Mononuclear cell (primary cell): ENCODE measurements around the gene SLCO2B1. TPM values are rescaled to one million over a fixed set of nuclear protein-coding genes. Genes with fewer than 3 reads are reported as not detected.

Experiments
- H3K27me3 ChIP-seq: 2 replicates; pipeline ENCODE4 v1.6.0; 2011; ENCODE audit warnings: low read length, control low read depth; ENCODE audit not compliant: insufficient read depth
- H3K4me1 ChIP-seq: 2 replicates; pipeline ENCODE4 v1.5.1; 2011; ENCODE audit warnings: mild to moderate bottlenecking, low read length, control low read depth; ENCODE audit not compliant: insufficient read depth
- H3K4me3 ChIP-seq: 2 replicates; pipeline ENCODE4 v1.5.1; 2011; ENCODE audit warnings: mild to moderate bottlenecking, low read length, moderate library complexity
- H3K9me3 ChIP-seq: 2 replicates; pipeline ENCODE4 v1.5.1; 2011; ENCODE audit warnings: low read depth, mild to moderate bottlenecking, control low read depth, low read length
- total RNA-seq: library from RNA; depleted of rRNA; stranded (reverse); fragments of >200 nt; gene quantifications from one replicate; pipeline ENCODE4 v1.2.3, GENCODE V29; 2012

Gene SLCO2B1
- total RNA-seq, 1 donor, result not detected

GRCh38 chr11:75135651-75136050, 15.3 kb upstream of the SLCO2B1 start:
- Histone ChIP-seq H3K27me3 (no peaks in the 10 kb centered on the region), H3K9me3 (no peaks in the 10 kb centered on the region), H3K4me1 (no peaks in the 10 kb centered on the region), H3K4me3 (no peak overlapping the region)

GRCh38 chr11:75140269-75141138, 10.4 kb upstream of the SLCO2B1 start:
- Histone ChIP-seq H3K27me3 (no peaks in the 10 kb centered on the region), H3K9me3 (no peaks in the 10 kb centered on the region), H3K4me1 (peaks cover 24% of the 10 kb centered on the region), H3K4me3 (no peak overlapping the region)

- H3K4me3 ChIP-seq, result no peak overlapping the region
- H3K4me1 ChIP-seq, result peaks cover 24% of the 10 kb centered on the region
- H3K27me3 ChIP-seq, result no peaks in the 10 kb centered on the region
- H3K9me3 ChIP-seq, result no peaks in the 10 kb centered on the region
Observed at GRCh38 chr11:75141166-75141565, 9.7 kb upstream of the SLCO2B1 start.

DNA sequence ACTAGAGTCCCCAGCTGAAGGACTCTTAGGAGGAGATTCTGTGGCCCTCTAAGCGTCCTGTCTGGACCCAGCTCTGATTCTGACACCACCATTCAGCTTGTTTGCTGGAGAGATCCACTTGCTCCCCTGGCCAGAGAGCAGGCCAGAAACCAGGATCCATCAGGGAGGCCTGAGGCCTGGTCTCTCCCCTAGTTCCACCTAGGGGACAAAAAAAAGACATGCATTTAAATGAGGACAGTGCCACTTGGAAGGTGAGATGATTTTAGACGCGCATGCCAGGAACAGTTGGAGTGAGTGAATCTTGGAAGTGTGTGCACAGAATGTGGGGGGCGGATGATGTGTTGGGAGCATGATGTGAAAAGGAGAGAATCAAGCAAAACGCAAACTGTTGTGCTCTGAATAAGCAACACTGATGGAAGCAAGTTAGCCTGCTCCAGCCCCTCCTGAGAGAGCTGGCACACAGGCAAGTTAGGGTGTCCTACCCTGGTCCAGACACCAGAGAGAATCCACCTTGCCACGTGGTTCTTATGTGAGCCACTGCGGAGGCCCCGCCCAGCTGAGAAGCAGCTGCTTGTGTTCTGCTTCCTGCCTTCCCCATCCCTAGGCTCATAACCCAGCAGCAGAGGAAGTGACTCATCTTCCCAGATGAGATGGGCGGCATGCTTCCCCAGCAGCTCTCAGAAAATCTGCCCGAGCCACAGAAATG, 8.0 kb upstream of the SLCO2B1 start:
- Histone ChIP-seq H3K9me3 (no peaks in the 10 kb centered on the region), H3K4me1 (peaks cover 34% of the 10 kb centered on the region), H3K4me3 (no peak overlapping the region), H3K27me3 (no peaks in the 10 kb centered on the region)

GRCh38 chr11:75143420-75143731, 7.5 kb upstream of the SLCO2B1 start:
- H3K4me3 ChIP-seq, result no peak overlapping the region
- H3K4me1 ChIP-seq, result peaks cover 39% of the 10 kb centered on the region
- H3K27me3 ChIP-seq, result no peaks in the 10 kb centered on the region
- no peaks in the 10 kb centered on the region for H3K9me3 ChIP-seq

- Histone ChIP-seq H3K27me3 (no peaks in the 10 kb centered on the region), H3K4me3 (no peak overlapping the region), H3K4me1 (peaks cover 43% of the 10 kb centered on the region), H3K9me3 (no peaks in the 10 kb centered on the region)
Observed at GRCh38 chr11:75144716-75145014, 6.2 kb upstream of the SLCO2B1 start.

GRCh38 chr11:75145196-75145971, 5.5 kb upstream of the SLCO2B1 start:
- Histone ChIP-seq H3K27me3 (no peaks in the 10 kb centered on the region), H3K4me1 (peaks cover 43% of the 10 kb centered on the region), H3K4me3 (no peak overlapping the region), H3K9me3 (no peaks in the 10 kb centered on the region)

- Histone ChIP-seq H3K9me3 (no peaks in the 10 kb centered on the region), H3K4me1 (peaks cover 43% of the 10 kb centered on the region), H3K4me3 (no peak overlapping the region), H3K27me3 (no peaks in the 10 kb centered on the region)
Observed at GRCh38 chr11:75145972-75146519, 4.9 kb upstream of the SLCO2B1 start.

DNA sequence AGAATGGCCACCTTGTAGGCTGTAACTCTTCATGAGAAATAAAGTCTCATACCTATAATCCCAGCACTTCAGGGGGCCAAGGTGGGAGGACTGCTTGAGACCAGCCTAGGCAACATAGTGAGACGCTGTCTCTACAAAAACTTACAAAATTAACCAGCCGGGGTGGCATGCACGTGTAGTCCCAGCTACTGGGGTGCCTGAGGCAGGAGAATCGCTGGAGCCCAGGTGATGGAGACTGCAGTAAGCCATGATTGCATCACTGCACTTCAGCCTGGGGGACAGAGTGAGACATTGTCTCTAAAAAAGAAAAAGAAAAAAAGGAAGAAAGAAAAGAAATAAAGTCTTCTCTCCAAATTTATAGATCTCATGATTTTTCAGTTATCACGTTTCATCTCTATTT, 4.2 kb upstream of the SLCO2B1 start:
- no peaks in the 10 kb centered on the region for H3K27me3 ChIP-seq
- H3K4me1 ChIP-seq, result peaks cover 43% of the 10 kb centered on the region
- no peak overlapping the region for H3K4me3 ChIP-seq
- no peaks in the 10 kb centered on the region for H3K9me3 ChIP-seq

DNA sequence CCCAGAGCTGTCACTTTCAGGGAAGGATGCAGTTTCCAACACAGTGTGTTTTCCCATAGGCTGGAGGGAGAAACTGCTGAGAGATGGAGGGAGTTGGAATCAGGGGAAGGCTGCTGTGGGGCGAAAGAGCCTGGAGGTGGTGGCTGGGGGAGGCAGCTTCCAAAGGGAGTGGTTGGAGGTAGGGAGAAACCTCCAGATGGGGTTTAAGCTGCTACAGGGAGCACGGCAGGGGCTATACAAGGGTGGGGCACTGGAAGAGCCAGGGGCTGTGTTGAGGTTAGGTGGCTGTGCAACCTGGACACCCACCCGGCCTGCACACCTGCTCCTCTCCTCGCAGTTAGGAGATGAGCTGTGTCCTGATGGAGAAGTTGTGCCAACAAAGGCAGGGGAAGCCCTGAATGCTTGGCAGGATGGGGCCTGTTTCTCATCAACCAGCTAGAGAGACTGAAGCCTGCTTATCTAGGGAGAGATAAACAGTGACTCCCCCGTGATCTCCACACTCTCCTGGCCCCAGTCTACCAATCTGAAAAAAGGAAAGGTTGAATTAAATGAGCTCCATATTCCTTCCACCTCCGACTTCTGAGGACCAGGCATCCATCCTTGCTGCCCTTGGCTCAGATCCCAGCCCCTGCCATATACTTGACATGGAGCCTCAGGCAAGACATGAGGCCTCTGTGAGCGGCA, 3.6 kb upstream of the SLCO2B1 start:
- Histone ChIP-seq H3K4me1 (peaks cover 42% of the 10 kb centered on the region), H3K4me3 (no peak overlapping the region), H3K9me3 (no peaks in the 10 kb centered on the region), H3K27me3 (no peaks in the 10 kb centered on the region)

DNA sequence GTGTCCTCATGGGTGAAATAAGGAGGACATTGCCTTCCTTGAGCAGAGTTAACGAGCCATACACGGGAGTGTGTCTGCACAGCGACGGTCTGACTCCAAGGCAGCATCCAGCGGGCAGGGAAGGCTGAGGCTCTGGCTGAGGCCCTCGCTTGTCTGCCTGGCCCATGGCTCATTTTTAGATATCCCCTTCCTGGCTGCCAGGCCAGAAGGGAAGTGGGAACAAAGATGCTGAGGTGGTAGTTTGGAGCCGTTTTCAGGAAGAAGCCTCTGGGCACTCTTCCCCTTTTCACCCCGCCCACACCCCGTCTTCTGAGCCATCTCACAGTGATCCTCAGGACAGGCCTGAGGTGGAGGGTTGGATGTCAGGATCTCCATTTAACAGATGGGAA, 3.0 kb upstream of the SLCO2B1 start:
- H3K4me1 ChIP-seq, result peaks cover 37% of the 10 kb centered on the region
- H3K4me3 ChIP-seq, result no peak overlapping the region
- H3K9me3 ChIP-seq, result no peaks in the 10 kb centered on the region

GRCh38 chr11:75148436-75148983, 2.4 kb upstream of the SLCO2B1 start:
- Histone ChIP-seq H3K9me3 (no peaks in the 10 kb centered on the region), H3K27me3 (no peaks in the 10 kb centered on the region), H3K4me3 (no peak overlapping the region), H3K4me1 (peaks cover 30% of the 10 kb centered on the region)

More for the DNA sequence above, 3.0 kb upstream of the SLCO2B1 start:
- H3K27me3 ChIP-seq, result no peaks in the 10 kb centered on the region

GRCh38 chr11:75149766-75150465, 991 bp upstream of the SLCO2B1 start:
- Histone ChIP-seq H3K4me3 (no peak overlapping the region), H3K4me1 (peaks cover 19% of the 10 kb centered on the region), H3K27me3 (no peaks in the 10 kb centered on the region), H3K9me3 (no peaks in the 10 kb centered on the region)
